Measurements from ENCODE around the gene SPINK9. TPM values are rescaled to one million over a fixed set of nuclear protein-coding genes. Genes with fewer than 3 reads are reported as not detected.

The SPINK9 gene
- total and polyA plus RNA-seq, 4 donors: 0.90 TPM; not detected in 3

Other genes with a start within 250 kb of the SPINK9 start
- not detected for gene SPINK14, start 167.0 kb upstream of the SPINK9 start, total RNA-seq
- gene SPINK14, start 167.0 kb upstream of the SPINK9 start, polyA plus RNA-seq: not detected
- not detected for gene SPINK6, start 132.5 kb upstream of the SPINK9 start, total RNA-seq
- gene SPINK6, start 132.5 kb upstream of the SPINK9 start, polyA plus RNA-seq: not detected
- not detected for gene MARCOL, start 97.0 kb upstream of the SPINK9 start, total RNA-seq
- gene MARCOL, start 97.0 kb upstream of the SPINK9 start, polyA plus RNA-seq: not detected
- gene SPINK13, start 66.8 kb upstream of the SPINK9 start, total RNA-seq: not detected
- gene SPINK13, start 66.8 kb upstream of the SPINK9 start, polyA plus RNA-seq: not detected
- not detected for gene SPINK7, start 23.1 kb upstream of the SPINK9 start, total RNA-seq
- 1 to 10 TPM in 1 of 2 donors, not detected in 1; 1.6 TPM for gene SPINK7, start 23.1 kb upstream of the SPINK9 start, polyA plus RNA-seq
- gene FBXO38, start 48.4 kb downstream of the SPINK9 start, total RNA-seq: 10 to 100 TPM; 51.1 to 64.4 TPM
- gene FBXO38, start 48.4 kb downstream of the SPINK9 start, polyA plus RNA-seq: 10 to 100 TPM in 1 of 2 donors, 1 to 10 TPM in 1; 6.0 to 24.6 TPM

Data from aorta (tissue), 4 donors.